Measurements from ENCODE around the gene RAI1.

The RAI1 gene

GRCh38 chr17:17714261-17714866, 33.1 kb downstream of the RAI1 start:
- no peak overlapping the region for H3K4me3 ChIP-seq (ENCODE audit: low read depth, low read length)
- no peak for TF ChIP-seq CTCF (IDR thresholded peaks at IDR 0.05; ENCODE audit: borderline replicate concordance, insufficient read depth, low read depth, low read length)

- no peak for TF ChIP-seq CTCF (IDR thresholded peaks at IDR 0.05; ENCODE audit: borderline replicate concordance, insufficient read depth, low read depth, low read length)
- H3K4me3 ChIP-seq (ENCODE audit: low read depth, low read length), result no peak overlapping the region
Measured at GRCh38 chr17:17714879-17715278, 33.6 kb downstream of the RAI1 start.

GRCh38 chr17:17716837-17717523, 35.7 kb downstream of the RAI1 start:
- no peak for TF ChIP-seq CTCF (IDR thresholded peaks at IDR 0.05; ENCODE audit: borderline replicate concordance, insufficient read depth, low read depth, low read length)
- no peak overlapping the region for H3K4me3 ChIP-seq (ENCODE audit: low read depth, low read length)

GRCh38 chr17:17718251-17718650, 37.0 kb downstream of the RAI1 start:
- H3K4me3 ChIP-seq (ENCODE audit: low read depth, low read length), result no peak overlapping the region
- no peak for TF ChIP-seq CTCF (IDR thresholded peaks at IDR 0.05; ENCODE audit: borderline replicate concordance, insufficient read depth, low read depth, low read length)

GRCh38 chr17:17719199-17719940, 38.1 kb downstream of the RAI1 start:
- TF ChIP-seq CTCF (IDR thresholded peaks at IDR 0.05; ENCODE audit: borderline replicate concordance, insufficient read depth, low read depth, low read length), result no peak
- H3K4me3 ChIP-seq (ENCODE audit: low read depth, low read length), result no peak overlapping the region

- no peak for TF ChIP-seq CTCF (IDR thresholded peaks at IDR 0.05; ENCODE audit: borderline replicate concordance, insufficient read depth, low read depth, low read length)
Measured at GRCh38 chr17:17719966-17720543, 38.8 kb downstream of the RAI1 start.

More at GRCh38 chr17:17719966-17720543, 38.8 kb downstream of the RAI1 start:
- H3K4me3 ChIP-seq (ENCODE audit: low read depth, low read length), result no peak overlapping the region

Measured in GM12875 (cell line).